Cardiac muscle cell (in vitro differentiated cells and primary cell): ENCODE data around the gene WFDC1. TPM values are rescaled to one million over a fixed set of nuclear protein-coding genes. Genes with fewer than 3 reads are reported as not detected.

Source experiments
- DNase-seq, 2 donors: peaks; one replicate each; pipeline versions ENCODE4 v3.0.0 to v3.0.0-alpha.2; 2010 to 2017; ENCODE audit warnings: low read depth in 1 of 2, low spot score in 1 of 2
- H3K27ac ChIP-seq: fragments of 200-600 bp; sonication (generic); 2 replicates; pipeline ENCODE4 v1.5.1; 2016
- H3K27me3 ChIP-seq: fragments of 200-600 bp; sonication (generic); 2 replicates; pipeline ENCODE4 v1.6.0; 2016; ENCODE audit warnings: control low read depth
- H3K36me3 ChIP-seq: fragments of 200-600 bp; sonication (generic); 2 replicates; pipeline ENCODE4 v1.5.1; 2016; ENCODE audit warnings: control low read depth
- H3K4me1 ChIP-seq: fragments of 200-600 bp; sonication (generic); 2 replicates; pipeline ENCODE4 v1.8.1; 2017; ENCODE audit warnings: low read depth, mild to moderate bottlenecking, mixed run types
- H3K4me3 ChIP-seq: fragments of 200-600 bp; sonication (generic); 2 replicates; pipeline ENCODE4 v1.5.1; 2016; ENCODE audit warnings: mild to moderate bottlenecking
- H3K9me3 ChIP-seq: fragments of 200-600 bp; sonication (generic); 2 replicates; pipeline ENCODE4 v1.5.1; 2017; ENCODE audit warnings: low read depth, mild to moderate bottlenecking, control low read depth
- CTCF ChIP-seq: IDR thresholded peaks from 2 replicates; pipeline ENCODE4 v1.5.1; 2012; ENCODE audit warnings: low read depth, mild to moderate bottlenecking, low read length
- polyA plus RNA-seq: library from polyadenylated mRNA; unstranded; fragments of >200 nt; fragmentation: Nextera tagmentation; extraction: Ambion mirVana; gene quantifications from 2 replicates; pipeline ENCODE4 v1.2.1, GENCODE V29; 2016
- total RNA-seq: library from RNA; depleted of rRNA; stranded (reverse); fragments of >200 nt; gene quantifications from 2 replicates; pipeline ENCODE4 v1.2.3, GENCODE V29; 2016

Gene WFDC1
- total and polyA plus RNA-seq, 2 experiments from 2014 or later = 18.5 to 22.2 TPM

GRCh38 chr16:84259691-84260090, 35.0 kb upstream of the WFDC1 start:
- peaks cover 7% of the 10 kb centered on the region for H3K27me3 ChIP-seq
- DNase-seq = no peak
- no peak overlapping the region for H3K4me3 ChIP-seq
- no peaks in the 10 kb centered on the region for H3K9me3 ChIP-seq
- no peak for TF ChIP-seq CTCF
- H3K4me1 ChIP-seq = no peaks in the 10 kb centered on the region
- H3K27ac ChIP-seq = no peak overlapping the region
- H3K36me3 ChIP-seq = no peaks in the 10 kb centered on the region

- TF ChIP-seq CTCF = no peak
- no peaks in the 10 kb centered on the region for H3K36me3 ChIP-seq
Observed at GRCh38 chr16:84260766-84261554, 33.7 kb upstream of the WFDC1 start.

GRCh38 chr16:84262031-84262430, 32.6 kb upstream of the WFDC1 start:
- Histone ChIP-seq H3K9me3 (no peaks in the 10 kb centered on the region), H3K36me3 (no peaks in the 10 kb centered on the region), H3K4me3 (no peak overlapping the region), H3K4me1 (no peaks in the 10 kb centered on the region), H3K27ac (no peak overlapping the region), H3K27me3 (peaks cover 4% of the 10 kb centered on the region)
- no peak for TF ChIP-seq CTCF
- no peak for DNase-seq

More at GRCh38 chr16:84260766-84261554, 33.7 kb upstream of the WFDC1 start:
- H3K4me3 ChIP-seq = no peak overlapping the region
- no peaks in the 10 kb centered on the region for H3K9me3 ChIP-seq
- no peaks in the 10 kb centered on the region for H3K4me1 ChIP-seq
- no peak overlapping the region for H3K27ac ChIP-seq
- DNase-seq = no peak
- H3K27me3 ChIP-seq = peaks cover 7% of the 10 kb centered on the region

- no peak for TF ChIP-seq CTCF
- Histone ChIP-seq H3K4me1 (no peaks in the 10 kb centered on the region), H3K4me3 (no peak overlapping the region), H3K27me3 (peaks cover 4% of the 10 kb centered on the region), H3K9me3 (no peaks in the 10 kb centered on the region), H3K27ac (no peak overlapping the region), H3K36me3 (no peaks in the 10 kb centered on the region)
- DNase-seq = no peak
Observed at GRCh38 chr16:84262939-84263338, 31.7 kb upstream of the WFDC1 start.

GRCh38 chr16:84266451-84266850, 28.2 kb upstream of the WFDC1 start:
- Histone ChIP-seq H3K36me3 (no peaks in the 10 kb centered on the region), H3K4me3 (no peak overlapping the region), H3K4me1 (peaks cover 8% of the 10 kb centered on the region), H3K27me3 (no peaks in the 10 kb centered on the region), H3K9me3 (no peaks in the 10 kb centered on the region), H3K27ac (no peak overlapping the region)
- no peak for TF ChIP-seq CTCF
- DNase-seq = peak; percentile 76 to 89
